Mammary epithelial cell (primary cell): ENCODE results near the gene NPY1R.

Source experiments
- EZH2 ChIP-seq: IDR thresholded peaks from 2 replicates; pipeline ENCODE4 v1.6.1; 2012; ENCODE audit warnings: low read length, inconsistent platforms, borderline replicate concordance
- TF ChIP-seq, protein P1 (sequence below), 2 donors: IDR thresholded peaks in 1 of 2; conservative IDR thresholded peaks in 1 of 2; 2 replicates each; pipeline ENCODE4 v1.5.1; 2011 to 2012; ENCODE audit warnings: inconsistent platforms in 2 of 2, low read length in 2 of 2, mild to moderate bottlenecking in 2 of 2, control low read depth in 1 of 2, low read depth in 1 of 2; ENCODE audit not compliant: insufficient read depth in 1 of 2; ENCODE audit errors: extremely low read depth in 1 of 2

DNA sequence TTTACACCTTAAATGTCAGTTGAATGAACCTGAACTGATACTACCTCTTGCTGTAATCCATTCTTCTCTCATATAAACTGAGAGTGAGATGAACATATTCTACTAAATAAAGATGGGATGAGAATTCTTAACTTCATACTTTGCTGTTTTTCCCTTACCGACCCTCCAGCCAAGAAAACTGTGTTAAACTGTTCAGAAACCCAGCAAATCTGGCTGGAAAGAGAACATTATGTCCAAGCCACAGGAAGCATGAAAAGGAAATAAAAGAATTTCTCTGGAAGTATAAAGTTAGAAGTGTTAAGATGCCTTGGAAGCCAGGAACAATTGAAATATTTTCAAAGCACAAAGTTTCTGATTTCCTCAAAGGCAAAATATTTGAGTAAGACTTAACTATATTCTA lies 22.9 kb downstream of the NPY1R start:
- TF ChIP-seq, protein P1, sequence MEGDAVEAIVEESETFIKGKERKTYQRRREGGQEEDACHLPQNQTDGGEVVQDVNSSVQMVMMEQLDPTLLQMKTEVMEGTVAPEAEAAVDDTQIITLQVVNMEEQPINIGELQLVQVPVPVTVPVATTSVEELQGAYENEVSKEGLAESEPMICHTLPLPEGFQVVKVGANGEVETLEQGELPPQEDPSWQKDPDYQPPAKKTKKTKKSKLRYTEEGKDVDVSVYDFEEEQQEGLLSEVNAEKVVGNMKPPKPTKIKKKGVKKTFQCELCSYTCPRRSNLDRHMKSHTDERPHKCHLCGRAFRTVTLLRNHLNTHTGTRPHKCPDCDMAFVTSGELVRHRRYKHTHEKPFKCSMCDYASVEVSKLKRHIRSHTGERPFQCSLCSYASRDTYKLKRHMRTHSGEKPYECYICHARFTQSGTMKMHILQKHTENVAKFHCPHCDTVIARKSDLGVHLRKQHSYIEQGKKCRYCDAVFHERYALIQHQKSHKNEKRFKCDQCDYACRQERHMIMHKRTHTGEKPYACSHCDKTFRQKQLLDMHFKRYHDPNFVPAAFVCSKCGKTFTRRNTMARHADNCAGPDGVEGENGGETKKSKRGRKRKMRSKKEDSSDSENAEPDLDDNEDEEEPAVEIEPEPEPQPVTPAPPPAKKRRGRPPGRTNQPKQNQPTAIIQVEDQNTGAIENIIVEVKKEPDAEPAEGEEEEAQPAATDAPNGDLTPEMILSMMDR (conservative IDR thresholded peaks at IDR 0.05 in 1 of 2, IDR thresholded peaks at IDR 0.05 in 1 of 2; ENCODE audit: extremely low read depth in 1 of 2, insufficient read depth in 1 of 2, low read depth in 1 of 2, low read length in 2 of 2) = no peak
- no peak for TF ChIP-seq EZH2
